ENCODE results near the gene BST1.
"Not testable (repeated sequence)": the region's sequence is repeated elsewhere in the genome, so short reads cannot be mapped to it uniquely, and the experiment has no call there.

GRCh38 chr4:15733061-15733460 lies 30.2 kb downstream of the BST1 start:
- TF ChIP-seq CTCF (conservative IDR thresholded peaks at IDR 0.05; ENCODE audit: low read depth, low read length); EZH2phosphoT487 (IDR thresholded peaks at IDR 0.05; ENCODE audit: borderline replicate concordance, low read length); EZH2 (IDR thresholded peaks at IDR 0.05; ENCODE audit: low read length, unreplicated experiment): not testable (repeated sequence)
